ACC112 (cell line): Measurements from ENCODE around the gene DHX16.

Experiments
- H2AFZ ChIP-seq: fragments of 200-600 bp; sonication (generic); one replicate; pipeline ENCODE4 v1.6.0; 2017; ENCODE audit warnings: antibody characterized with exemption, low read length; ENCODE audit not compliant: unreplicated experiment
- H3K27ac ChIP-seq: fragments of 200-600 bp; sonication (generic); 2 replicates; pipeline ENCODE4 v1.5.1; 2014; ENCODE audit warnings: low read depth, mild to moderate bottlenecking, antibody characterized with exemption, low read length, moderate library complexity
- H3K27me3 ChIP-seq: fragments of 200-600 bp; sonication (generic); 2 replicates; pipeline ENCODE4 v1.6.1; 2014; ENCODE audit warnings: mild to moderate bottlenecking, antibody characterized with exemption, low read length, moderate library complexity, mixed read lengths; ENCODE audit not compliant: insufficient read depth
- H3K36me3 ChIP-seq: fragments of 200-600 bp; sonication (generic); 2 replicates; pipeline ENCODE4 v1.6.1; 2016; ENCODE audit warnings: mild to moderate bottlenecking, antibody characterized with exemption, low read length, moderate library complexity, mixed read lengths; ENCODE audit not compliant: insufficient read depth
- H3K4me1 ChIP-seq: fragments of 200-600 bp; sonication (generic); one replicate; pipeline ENCODE4 v1.6.1; 2016; ENCODE audit warnings: low read length, mixed read lengths; ENCODE audit not compliant: insufficient read depth, unreplicated experiment, control insufficient read depth
- H3K4me3 ChIP-seq: fragments of 200-600 bp; sonication (generic); 2 replicates; pipeline ENCODE4 v1.5.1; 2014; ENCODE audit warnings: mild to moderate bottlenecking, low read depth, low read length
- H3K79me2 ChIP-seq: fragments of 200-600 bp; sonication (generic); one replicate; pipeline ENCODE4 v1.6.0; 2016; ENCODE audit warnings: low read length; ENCODE audit not compliant: control insufficient read depth, unreplicated experiment, insufficient read depth

DHX16 gene

GRCh38 chr6:30685157-30686008, 12.6 kb upstream of the DHX16 start:
- no peak overlapping the region for H2AFZ ChIP-seq
- H3K79me2 ChIP-seq = peaks cover 90% of the 10 kb centered on the region
- peak overlapping the region; percentile 90 for H3K27ac ChIP-seq

GRCh38 chr6:30684386-30685156, 11.8 kb upstream of the DHX16 start:
- Histone ChIP-seq H2AFZ (no peak overlapping the region), H3K4me3 (peak overlapping the region; percentile 96), H3K27ac (peak overlapping the region; percentile 96), H3K27me3 (no peaks in the 10 kb centered on the region), H3K36me3 (peaks cover 16% of the 10 kb centered on the region; the same call in 1 of the 2 replicates), H3K79me2 (peaks cover 91% of the 10 kb centered on the region), H3K4me1 (peaks cover 25% of the 10 kb centered on the region)

More at GRCh38 chr6:30685157-30686008, 12.6 kb upstream of the DHX16 start:
- Histone ChIP-seq H3K27me3 (no peaks in the 10 kb centered on the region), H3K4me3 (peak overlapping the region; percentile 96), H3K36me3 (peaks cover 16% of the 10 kb centered on the region; the same call in 1 of the 2 replicates), H3K4me1 (peaks cover 25% of the 10 kb centered on the region)

GRCh38 chr6:30683980-30684338, 11.2 kb upstream of the DHX16 start:
- no peak overlapping the region for H2AFZ ChIP-seq
- peak overlapping the region; percentile 96 for H3K4me3 ChIP-seq
- H3K36me3 ChIP-seq = peaks cover 19% of the 10 kb centered on the region; the same call in 1 of the 2 replicates
- peaks cover 91% of the 10 kb centered on the region for H3K79me2 ChIP-seq
- H3K27ac ChIP-seq = peak overlapping the region; percentile 96
- peaks cover 19% of the 10 kb centered on the region for H3K4me1 ChIP-seq
- no peaks in the 10 kb centered on the region for H3K27me3 ChIP-seq

- peaks cover 13% of the 10 kb centered on the region for H3K4me1 ChIP-seq
- peaks cover 22% of the 10 kb centered on the region for H3K36me3 ChIP-seq
- peaks cover 90% of the 10 kb centered on the region for H3K79me2 ChIP-seq
- H2AFZ ChIP-seq = no peak overlapping the region
- no peaks in the 10 kb centered on the region for H3K27me3 ChIP-seq
- peak overlapping the region; percentile 96 for H3K27ac ChIP-seq
- H3K4me3 ChIP-seq = peak overlapping the region; percentile 96
Measured at GRCh38 chr6:30683183-30683979, 10.6 kb upstream of the DHX16 start.

- H3K27ac ChIP-seq = peak overlapping the region; percentile 96
- peaks cover 26% of the 10 kb centered on the region for H3K36me3 ChIP-seq
- H3K4me3 ChIP-seq = peak overlapping the region; percentile 96
- no peak overlapping the region for H2AFZ ChIP-seq
- H3K4me1 ChIP-seq = peaks cover 9% of the 10 kb centered on the region
- no peaks in the 10 kb centered on the region for H3K27me3 ChIP-seq
- peaks cover 85% of the 10 kb centered on the region for H3K79me2 ChIP-seq
Measured at GRCh38 chr6:30682143-30683117, 9.6 kb upstream of the DHX16 start.

- Histone ChIP-seq H3K27ac (peak overlapping the region; percentile 96), H2AFZ (no peak overlapping the region), H3K79me2 (peaks cover 84% of the 10 kb centered on the region), H3K27me3 (no peaks in the 10 kb centered on the region), H3K36me3 (peaks cover 29% of the 10 kb centered on the region), H3K4me1 (peaks cover 9% of the 10 kb centered on the region), H3K4me3 (peak overlapping the region; percentile 96)
Measured at GRCh38 chr6:30681766-30682142, 8.9 kb upstream of the DHX16 start.

GRCh38 chr6:30679765-30680535, 7.1 kb upstream of the DHX16 start:
- Histone ChIP-seq H3K79me2 (peaks cover 69% of the 10 kb centered on the region), H3K4me1 (peaks cover 9% of the 10 kb centered on the region), H2AFZ (no peak overlapping the region), H3K27ac (peak overlapping the region; percentile 6; the same call in 1 of the 2 replicates), H3K4me3 (peak overlapping the region; percentile 96), H3K36me3 (peaks cover 34% of the 10 kb centered on the region), H3K27me3 (no peaks in the 10 kb centered on the region)

GRCh38 chr6:30678964-30679726, 6.3 kb upstream of the DHX16 start:
- H3K27me3 ChIP-seq = no peaks in the 10 kb centered on the region
- H3K4me3 ChIP-seq = peak overlapping the region; percentile 96
- H3K4me1 ChIP-seq = peaks cover 9% of the 10 kb centered on the region
- peaks cover 61% of the 10 kb centered on the region for H3K79me2 ChIP-seq
- peaks cover 29% of the 10 kb centered on the region for H3K36me3 ChIP-seq
- peak overlapping the region; percentile 6; the same call in 1 of the 2 replicates for H3K27ac ChIP-seq
- H2AFZ ChIP-seq = no peak overlapping the region
